GM19455 (cell line): ENCODE measurements around the gene CAPG.
"Not testable (repeated sequence)": the region's sequence is repeated elsewhere in the genome, so short reads cannot be mapped to it uniquely, and the experiment has no call there.

ENCODE experiments used
- ATAC-seq: cut with Tn5 transposase; IDR thresholded peaks from one replicate; pipeline ENCODE4 v1.9.1; 2021; ENCODE audit not compliant: unreplicated experiment

The CAPG gene

DNA sequence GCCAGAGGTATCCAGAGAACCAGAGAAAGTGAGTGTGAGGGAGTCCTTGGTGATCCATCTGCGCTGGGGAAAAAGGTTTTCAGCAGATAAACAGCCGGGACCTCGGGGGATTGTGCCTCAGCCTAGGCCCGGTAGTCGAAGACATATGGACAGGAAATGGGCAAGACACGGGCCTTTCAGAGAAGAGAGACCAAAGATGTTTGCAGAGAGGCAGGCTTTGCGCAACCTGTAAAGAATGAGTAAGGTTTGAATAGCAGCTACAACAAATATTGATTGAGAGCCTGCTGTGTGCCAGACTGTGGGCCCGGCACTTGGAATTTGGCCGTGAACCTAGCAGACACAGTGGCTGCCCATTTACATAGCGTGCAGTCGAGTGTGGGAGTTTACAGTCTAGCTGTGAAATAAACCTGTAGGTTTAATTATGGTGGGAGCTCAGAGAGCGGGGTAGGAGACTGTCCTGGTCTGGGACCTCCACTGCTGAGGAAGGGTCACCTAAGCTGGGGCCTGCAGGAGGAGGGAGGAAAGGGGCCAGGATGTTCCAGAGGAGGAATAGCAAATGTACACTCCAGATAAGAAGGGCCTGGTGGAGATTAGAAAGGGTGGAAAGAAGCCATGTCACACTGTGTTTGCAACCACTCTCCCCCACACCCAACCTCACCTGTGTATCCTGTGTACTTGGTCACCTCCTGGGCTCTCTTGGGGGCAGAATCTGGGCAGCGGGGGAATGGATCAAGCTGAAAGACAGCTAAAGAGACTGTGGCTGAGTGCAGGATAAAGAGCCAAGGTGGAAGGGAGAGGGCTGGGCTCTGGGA, 11.3 kb upstream of the CAPG start:
- ATAC-seq: no peak

DNA sequence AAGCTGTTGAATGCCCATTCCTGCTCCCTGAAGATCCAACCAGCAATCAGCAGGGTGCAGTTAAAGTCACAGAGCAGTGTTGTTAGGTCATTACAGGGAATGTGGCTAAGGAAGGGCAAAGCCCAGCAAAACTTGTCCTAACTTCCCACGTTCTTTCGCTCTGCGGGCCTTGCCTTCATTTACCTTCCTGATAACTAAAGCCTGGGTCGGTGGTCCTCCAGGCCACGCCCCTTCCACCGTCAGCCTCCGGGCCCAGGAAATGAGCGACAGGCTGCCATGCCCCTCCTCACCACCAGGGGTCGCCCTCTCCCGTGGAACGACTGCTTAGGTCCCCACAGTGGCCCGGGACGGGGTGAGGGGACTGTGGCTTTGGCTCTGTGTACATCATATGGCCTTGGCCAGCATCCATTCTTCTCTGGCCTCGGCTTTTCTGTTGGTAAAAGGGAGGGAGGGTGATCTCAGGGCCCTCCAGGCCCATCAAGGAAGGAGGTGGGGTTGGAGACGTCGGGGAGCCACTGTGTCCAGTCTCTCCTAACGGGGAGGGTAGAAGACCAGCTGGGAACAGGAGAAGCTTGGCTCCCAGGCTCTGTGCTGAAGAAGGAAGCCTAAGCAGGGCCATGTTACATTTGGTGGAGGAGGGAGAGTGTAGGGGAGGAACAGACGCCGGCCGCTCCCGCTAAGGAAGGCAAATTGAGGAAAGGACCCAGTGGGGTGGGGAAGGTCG, 10.5 kb upstream of the CAPG start:
- ATAC-seq: peak; percentile 71

DNA sequence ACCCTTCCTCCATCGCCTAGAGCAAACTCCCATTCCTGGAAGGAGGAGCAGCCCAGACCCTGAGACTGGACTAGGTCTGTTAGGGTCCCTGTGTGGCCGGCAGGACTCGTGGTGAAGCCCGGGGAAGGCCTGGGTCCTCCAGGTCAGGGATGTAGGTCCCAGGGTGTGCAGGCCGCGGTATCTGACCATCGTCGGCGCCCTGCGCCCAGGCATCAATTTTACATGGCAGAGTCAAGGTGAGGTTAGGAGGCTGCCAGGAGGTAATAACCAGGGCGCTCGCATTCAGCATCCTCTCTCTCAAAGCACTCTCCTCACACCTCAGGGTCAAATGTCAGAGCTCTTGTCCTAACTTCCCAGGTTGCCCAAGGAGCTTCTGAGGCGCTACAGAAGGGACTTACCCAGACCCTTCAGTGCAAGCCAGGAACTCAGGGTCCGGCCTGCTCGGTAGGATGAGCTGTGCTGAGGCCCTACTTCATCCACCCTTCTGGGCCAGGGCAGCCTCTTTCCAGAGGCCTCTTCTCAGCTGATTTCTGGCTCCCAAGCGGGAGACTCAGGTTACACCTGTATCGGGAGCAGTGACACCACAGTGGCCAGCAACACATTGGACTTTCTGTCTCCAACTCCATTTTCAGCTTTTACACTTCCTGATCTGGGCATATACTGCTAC, 9.0 kb upstream of the CAPG start:
- ATAC-seq: no peak

DNA sequence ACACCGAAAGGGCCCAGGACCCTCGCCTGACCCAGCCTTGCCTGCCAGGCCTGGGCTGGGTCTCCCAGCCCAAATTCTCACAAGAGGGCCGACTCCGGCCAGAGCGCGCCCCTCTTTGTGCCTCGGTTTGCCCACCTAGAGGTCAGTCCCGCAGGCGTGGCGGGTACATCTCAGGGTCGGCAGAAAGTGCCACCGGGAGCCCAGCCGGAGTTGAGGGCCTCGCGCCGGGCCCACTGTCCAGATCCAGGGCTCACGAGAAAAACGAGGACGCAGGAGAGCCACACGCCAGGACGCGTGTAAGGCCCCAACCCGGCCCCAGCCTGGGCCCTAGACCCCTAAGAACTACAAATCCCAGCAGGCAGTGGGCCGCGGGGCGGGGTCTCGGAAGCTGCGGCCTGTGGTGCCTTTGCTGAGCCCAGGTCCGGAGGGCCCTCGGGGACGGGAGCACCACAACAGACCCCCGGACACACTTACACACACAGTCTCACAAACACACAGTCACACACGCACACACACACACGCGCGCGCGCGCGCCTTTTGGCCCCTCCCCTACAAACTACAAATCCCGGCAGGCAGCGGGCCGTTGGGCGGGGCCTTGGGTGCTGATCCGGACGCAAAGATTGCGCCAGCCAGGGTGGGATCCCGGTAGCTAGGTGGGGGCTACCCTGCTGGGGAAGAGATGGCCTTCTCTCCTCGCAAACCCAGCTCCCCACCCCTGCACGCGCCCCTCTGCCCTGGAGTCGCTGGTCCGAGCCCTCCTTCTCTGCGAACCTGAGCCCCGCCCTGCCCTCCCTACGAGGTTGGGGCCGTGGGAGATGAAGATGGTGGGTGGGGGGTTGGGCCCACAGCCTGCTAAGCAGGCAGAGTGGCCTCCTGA, 8.2 kb upstream of the CAPG start, which contains the start of gene SH2D6:
SH2D6 (plus strand) TSS at position 583 of the 877 bp plus-strand sequence. CDS start 10,752 bp downstream, outside the sequence.
- ATAC-seq: peak; percentile 85

DNA sequence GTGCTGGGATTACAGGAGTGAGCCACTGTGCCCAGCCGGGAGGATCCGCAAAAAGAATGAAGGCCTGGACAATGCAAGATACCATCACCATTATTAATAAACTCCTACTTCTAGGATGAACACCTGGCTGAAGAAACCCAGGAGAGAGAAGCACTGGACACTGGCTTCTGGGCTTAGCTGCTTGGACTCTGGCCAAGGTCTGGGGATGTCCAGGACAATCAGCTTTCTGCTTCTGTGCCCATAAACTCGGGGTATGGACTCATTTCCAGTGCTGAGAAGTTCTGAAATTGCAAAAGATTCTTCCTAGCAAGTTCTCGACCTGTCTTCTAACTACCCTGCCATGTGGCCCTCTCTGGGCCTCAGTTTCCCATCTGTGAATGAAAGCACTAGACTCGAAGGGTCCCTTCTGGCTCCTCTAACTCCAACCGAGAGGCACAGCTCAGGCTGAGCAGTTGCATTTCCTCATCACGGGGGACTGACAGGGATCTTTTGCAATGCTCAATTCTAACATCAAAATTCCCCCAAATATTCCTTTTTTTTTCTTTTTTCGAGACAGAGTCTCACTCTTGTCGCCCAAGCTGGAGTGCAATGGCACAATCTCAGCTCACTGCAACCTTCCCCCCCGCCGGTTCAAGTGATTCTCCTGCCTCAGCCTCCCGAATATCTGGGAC, 5.9 kb upstream of the CAPG start:
- no peak for ATAC-seq

DNA sequence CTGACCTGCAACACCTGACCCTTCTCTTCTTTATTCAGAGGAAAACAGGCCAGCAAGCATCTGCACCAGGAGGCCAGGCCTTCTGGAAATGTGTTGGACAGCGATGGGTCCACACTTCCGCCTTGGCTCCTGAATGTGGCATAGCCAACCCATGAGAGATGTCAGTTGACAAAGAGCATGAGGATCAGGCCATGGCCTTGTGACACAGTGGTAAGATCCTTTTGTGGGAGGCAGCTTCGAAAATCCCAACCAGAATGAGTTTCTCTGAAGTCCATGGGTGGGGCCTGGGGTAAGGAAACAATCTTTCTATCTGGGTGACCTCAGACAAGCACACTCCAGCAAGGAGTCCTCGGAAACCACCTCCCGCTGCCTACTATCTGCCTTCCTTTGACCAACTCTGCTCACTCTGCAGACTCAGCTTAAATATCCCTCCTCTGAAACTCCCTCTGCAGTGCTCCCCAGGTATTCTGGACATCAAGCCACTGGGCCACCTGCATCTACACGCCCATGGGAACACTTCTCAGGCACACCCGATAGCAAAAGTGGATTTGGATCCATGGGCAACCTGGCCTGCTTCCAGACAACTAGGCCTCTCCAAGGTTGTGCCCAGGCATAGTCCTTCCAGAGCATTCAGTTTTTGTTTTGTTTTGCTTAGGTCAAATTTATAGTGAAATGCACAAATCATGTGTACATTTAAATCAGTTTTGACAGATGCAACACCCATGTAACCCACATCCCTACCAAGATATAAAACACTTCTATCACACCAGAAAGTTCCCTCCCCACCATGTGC, 4.8 kb upstream of the CAPG start:
- ATAC-seq: no peak

DNA sequence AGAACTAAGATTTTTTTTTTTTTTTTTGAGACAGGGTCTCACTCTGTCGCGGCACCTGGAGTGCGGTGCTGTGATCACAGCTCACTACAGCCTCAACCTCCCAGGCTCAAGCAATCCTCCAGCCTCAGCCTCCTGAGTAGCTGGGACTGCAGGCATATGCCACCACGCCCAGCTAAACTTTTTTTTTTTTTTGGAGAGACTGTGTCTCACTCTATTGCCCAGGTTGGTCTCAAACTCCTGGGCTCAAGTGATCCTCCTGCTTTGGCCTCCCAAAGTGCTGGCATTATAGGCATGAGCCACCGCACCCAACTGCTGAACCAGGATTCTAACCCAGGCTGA, 4.2 kb upstream of the CAPG start:
- ATAC-seq: not testable (repeated sequence)

DNA sequence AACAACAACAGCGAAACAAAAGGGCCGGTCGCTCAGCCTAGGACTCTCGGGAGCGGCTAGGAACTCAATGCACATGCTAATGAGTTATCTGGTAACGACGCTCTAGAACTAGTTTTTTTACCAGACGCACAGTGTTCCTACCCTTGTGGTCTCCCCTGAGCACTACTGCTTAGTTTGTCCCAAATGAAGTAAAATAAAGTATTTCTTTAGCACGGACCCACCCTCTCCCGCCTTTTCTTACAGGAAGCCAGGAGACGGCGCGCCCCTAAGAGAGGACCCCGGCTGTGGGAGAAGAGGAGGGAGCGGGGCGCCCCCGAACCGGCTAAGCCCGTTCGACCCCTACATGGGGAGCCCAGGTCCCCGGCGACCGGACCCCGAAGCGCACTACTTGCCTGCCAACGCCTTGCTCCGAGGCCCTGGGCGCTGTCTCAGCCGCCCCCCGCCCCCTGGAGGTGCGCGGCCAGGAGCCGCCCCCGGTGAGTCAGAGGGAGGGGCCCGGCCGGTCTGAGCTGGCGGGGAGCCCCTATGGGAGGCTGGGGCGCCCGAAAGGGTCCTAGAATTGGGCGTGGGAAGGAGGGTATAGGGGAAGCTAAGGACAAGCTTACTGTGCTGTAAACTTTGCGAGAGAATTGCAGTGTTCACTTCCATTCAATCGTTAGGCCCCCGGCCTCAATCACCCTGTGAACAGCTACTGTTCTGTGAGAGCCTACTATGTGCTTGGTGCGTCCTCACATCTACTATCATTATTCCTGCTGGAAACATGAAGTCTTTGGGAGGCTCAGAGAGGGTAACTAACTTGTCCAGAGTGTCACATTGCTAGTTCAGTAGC, 3.6 kb upstream of the CAPG start:
- ATAC-seq: no peak

DNA sequence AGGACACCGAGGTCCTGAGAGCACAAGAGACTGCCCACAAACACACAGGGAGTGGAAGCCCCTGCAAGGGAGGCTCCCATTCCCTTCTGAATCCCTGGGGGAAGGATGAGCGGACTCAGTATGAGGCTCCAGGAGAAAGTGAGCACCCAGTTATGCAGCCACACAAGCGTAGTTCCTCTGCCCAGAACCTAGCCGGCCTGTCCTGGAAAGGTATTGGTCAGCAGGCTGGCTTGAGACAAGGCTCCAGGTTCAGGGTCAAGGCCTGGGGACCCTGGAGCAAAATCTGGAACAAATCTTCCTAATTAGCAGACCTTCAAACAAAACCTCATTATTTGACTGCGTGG, 1.2 kb upstream of the CAPG start:
- no peak for ATAC-seq

DNA sequence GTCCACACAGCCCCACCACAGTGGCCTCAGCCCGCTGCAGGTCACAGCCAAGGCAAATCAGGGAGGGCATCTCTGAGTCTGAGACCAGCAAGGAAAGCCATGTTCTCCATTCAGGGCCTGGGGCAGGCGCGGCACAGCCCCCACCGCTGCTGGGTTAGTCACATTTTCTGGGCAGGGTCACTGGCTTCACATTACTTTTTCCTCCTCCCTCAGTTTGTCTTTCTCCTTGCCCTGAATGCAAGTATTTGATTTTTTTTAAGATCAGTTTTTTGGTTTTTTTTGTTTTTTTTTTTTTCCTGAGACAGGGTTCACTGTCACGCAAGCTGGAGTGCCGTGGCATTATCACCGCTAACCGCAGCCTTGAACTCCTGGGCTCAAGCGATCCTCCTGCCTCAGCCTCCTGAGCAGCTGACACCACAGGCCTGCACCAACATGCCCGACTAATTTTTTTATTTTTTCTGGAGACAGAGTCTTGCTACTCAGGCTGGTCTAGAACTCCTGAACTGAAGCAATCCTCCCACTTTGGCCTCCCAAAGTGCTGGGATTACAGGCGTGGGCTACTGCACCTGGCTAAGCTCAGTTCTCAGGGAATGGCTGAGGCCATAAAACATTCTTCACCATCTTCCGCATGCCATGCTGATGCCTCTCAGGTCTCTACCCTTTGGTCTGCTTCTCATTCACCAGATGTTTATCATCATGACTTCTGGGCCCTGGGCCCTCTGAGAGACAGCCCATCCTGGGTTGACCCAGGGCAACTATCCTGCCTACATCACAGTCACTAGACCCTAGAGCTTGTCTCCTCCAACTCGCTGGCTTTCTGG, 628 bp upstream of the CAPG start:
- no peak for ATAC-seq

DNA sequence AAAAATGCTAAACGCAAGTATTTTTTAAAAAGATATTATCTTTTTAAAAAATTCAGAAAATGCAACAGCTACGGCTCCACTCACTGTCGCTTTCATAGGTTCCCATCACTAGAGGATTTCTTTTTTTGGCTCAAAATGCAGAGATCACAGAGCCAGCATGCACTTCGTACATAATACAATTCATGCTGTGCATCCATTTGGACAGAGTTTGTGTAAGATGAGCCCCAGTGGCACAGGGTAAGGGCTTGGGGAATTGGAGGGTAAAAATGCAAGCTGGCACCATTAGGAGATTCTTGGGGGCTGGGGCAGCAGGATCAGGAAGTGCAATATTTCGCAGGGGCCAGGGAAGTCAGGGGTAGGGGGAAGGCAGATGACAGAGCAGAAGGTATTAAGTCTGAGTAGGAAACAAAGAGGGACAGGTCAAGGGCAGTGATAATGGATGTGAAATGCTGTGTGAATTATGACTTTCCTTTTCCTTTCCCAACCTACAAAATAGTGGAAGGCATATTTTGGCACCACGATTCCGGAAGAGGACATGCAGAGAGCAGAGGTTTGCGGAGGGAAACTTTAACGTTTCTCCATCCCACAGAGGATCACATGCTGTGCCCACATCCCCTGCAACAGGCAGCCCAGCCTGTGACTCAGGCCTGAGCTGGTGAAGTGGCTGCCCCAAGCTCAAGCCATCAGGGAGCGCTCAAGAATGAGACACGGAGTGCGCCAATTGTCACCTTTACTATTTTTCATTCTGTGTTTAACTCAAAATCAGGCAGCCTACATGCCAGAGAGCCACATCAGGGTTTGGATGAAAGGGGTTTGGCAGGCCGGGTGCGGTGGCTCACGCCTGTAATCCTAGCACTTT, 4.7 kb downstream of the CAPG start:
- no peak for ATAC-seq

DNA sequence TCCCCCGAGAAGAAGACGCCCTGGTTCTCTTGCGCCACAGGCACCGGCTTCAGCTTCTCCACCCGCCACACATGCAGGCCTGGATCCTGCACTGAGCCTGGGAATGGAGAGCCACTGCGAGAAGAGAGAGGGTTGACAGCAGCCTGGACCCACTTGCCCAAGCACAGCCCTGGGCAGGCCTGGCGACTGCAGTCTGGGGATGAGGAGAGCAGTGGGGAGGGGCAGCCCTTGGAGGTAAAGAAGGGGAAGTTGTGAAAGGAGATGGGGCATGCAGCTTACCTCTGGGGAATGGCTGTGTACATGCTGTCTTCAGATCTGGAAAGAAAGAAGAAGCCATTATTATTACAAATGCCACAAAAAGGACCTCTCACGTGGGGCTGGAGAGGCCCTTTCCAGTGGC, 8.3 kb downstream of the CAPG start:
- ATAC-seq: no peak

DNA sequence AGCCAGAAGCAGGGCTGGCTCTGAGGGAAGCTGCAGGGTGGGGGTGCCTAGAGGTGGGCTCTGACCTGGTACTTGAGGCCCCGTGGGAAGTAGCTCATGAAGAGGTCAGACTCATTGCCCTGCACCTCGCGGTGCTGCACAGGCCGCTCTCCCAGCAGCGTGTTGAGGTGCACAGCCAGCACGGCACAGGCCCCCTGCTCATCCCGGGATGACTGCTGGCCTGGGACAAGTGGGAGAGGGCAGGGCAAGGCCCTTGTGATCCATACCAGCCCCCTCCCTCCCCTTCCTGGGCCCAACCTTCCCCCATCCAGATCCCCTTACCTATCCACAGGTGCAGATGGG, 8.7 kb downstream of the CAPG start:
- no peak for ATAC-seq

DNA sequence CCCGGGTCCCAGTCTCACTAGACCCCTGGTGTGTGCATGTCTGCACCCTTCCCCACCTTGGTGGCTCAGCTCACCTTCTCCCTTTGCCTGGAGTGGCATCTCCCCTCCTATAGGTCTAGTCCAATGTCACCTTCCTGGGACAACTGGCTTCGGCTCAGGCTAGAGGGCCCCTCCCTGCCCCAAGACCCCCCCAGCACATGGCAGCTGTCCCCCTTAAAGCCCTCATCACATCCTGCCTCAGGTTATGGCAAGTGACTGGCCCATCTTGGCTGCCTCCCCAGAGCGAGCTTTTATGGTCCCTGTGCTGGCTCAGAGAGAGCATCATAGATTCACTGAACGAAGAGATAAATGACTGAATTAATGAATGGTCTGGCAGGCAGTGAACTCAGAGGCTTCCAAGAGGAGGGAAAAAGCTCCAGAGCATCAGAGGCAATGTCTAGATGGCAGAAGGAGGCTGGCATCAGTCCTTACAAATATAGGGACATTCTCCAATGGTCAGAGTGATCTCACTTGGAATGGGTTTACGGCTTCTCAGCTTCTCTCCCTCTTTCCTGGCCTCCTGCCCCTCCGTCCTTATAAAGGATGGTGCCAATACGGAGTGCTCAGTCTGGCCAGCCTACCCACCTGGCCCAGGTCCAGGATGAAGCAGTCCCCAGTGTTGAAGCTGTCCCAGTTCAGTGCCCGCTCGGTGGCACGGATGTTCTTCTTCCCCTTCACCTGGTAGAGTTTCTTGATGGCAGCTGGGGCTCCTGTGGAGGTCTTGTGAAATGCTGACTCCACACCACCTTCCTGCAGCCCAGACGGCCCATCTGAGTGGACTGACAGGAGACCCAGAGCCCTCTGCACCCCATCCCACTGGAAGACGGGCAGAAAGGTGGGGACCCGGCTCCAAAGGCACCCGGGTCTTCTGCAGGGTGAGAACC, 9.4 kb downstream of the CAPG start:
- ATAC-seq: no peak

DNA sequence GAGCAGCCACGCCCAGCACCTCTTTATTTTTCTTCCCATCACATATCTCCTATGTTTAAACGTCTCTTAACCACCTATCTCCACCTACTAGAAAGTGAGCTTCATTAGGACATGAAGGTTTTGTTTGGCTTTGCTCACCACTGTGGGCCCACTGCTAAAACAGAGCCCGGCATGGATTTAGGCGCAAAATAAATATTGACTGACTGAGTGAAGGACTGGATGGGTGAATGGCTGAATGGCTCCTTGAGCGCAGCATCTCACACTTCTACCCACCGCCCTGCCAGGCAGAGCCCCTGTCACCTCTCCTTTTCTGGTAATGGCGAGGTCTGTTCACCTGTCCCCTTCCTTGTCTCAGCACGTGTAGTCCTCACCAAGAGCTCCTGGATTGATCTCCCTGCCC, 10.1 kb downstream of the CAPG start:
- ATAC-seq: no peak

DNA sequence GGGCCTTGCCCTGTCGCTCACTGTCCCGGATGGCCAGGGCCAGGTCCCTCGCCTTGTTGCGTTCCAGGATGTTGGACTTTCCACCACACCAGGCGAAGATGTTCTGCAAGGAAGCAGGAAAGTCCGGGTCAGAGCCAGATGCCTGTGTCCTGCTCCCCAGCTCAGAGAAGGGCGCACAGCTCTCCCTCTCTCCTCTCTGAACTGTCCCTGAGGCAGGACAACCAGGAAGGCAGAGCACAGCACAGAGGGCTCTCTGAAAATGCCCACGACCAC, 11.0 kb downstream of the CAPG start:
- ATAC-seq: no peak
